A549 (cell line): ENCODE results near the gene SPAG4.

Source experiments
- BHLHE40 ChIP-seq: IDR thresholded peaks from 2 replicates; pipeline ENCODE4 v1.6.1; 2012; ENCODE audit warnings: low read depth, low read length, inconsistent platforms
- ELK1 ChIP-seq: fragments of 150-350 bp; IDR thresholded peaks from 2 replicates; pipeline ENCODE4 v1.6.1; 2014; ENCODE audit warnings: low read depth, mild to moderate bottlenecking, low read length
- EP300 ChIP-seq, 2 experiments: fragments of >200 bp; sonication (Bioruptor Twin); formaldehyde crosslinking; IDR thresholded peaks; 2 replicates in 1 of 2; 3 replicates in 1 of 2; pipeline ENCODE4 v1.6.1; 2016 to 2017
- FOSB ChIP-seq: fragments of 250-450 bp; sonication (Bioruptor Pico); IDR thresholded peaks from 2 replicates; pipeline ENCODE4 v1.5.0; 2020; ENCODE audit warnings: mild to moderate bottlenecking, moderate library complexity
- FOSL2 ChIP-seq, 2 experiments: fragments of 450-650 bp in 1 of 2; fragments of >200 bp in 1 of 2; sonication (Bioruptor Twin) in 1 of 2; formaldehyde crosslinking; IDR thresholded peaks; 2 replicates each; pipeline versions ENCODE4 v1.5.0 to v1.6.1; 2016 to 2020; ENCODE audit warnings: mild to moderate bottlenecking in 1 of 2, moderate library complexity in 1 of 2
- MAX ChIP-seq: IDR thresholded peaks from 2 replicates; pipeline ENCODE4 v1.6.1; 2012
- POLR2AphosphoS2 ChIP-seq: conservative IDR thresholded peaks from 2 replicates; pipeline ENCODE4 v1.6.1; 2012; ENCODE audit warnings: low read length, improper control_type of control experiment, inconsistent platforms
- SMC3 ChIP-seq: fragments of >200 bp; sonication (Bioruptor Twin); formaldehyde crosslinking; IDR thresholded peaks from 3 replicates; pipeline ENCODE4 v1.6.1; 2018; ENCODE audit warnings: inconsistent platforms
- USF2 ChIP-seq: fragments of 450-650 bp; IDR thresholded peaks from 2 replicates; pipeline ENCODE4 v1.6.1; 2014; ENCODE audit warnings: antibody characterized with exemption
- TF ChIP-seq, protein P1 (sequence below): fragments of >200 bp; sonication (Bioruptor Twin); formaldehyde crosslinking; IDR thresholded peaks from 3 replicates; pipeline ENCODE4 v1.6.1; 2016
- TF ChIP-seq, protein P2 (sequence below): fragments of >200 bp; sonication (Bioruptor Twin); formaldehyde crosslinking; IDR thresholded peaks from 3 replicates; pipeline ENCODE4 v1.5.1; 2016
- TF ChIP-seq, protein P3 (sequence below): IDR thresholded peaks from 2 replicates; pipeline ENCODE4 v1.6.1; 2012

- TF ChIP-seq, protein P1, sequence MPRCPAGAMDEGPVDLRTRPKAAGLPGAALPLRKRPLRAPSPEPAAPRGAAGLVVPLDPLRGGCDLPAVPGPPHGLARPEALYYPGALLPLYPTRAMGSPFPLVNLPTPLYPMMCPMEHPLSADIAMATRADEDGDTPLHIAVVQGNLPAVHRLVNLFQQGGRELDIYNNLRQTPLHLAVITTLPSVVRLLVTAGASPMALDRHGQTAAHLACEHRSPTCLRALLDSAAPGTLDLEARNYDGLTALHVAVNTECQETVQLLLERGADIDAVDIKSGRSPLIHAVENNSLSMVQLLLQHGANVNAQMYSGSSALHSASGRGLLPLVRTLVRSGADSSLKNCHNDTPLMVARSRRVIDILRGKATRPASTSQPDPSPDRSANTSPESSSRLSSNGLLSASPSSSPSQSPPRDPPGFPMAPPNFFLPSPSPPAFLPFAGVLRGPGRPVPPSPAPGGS = no peak
- TF ChIP-seq, protein P2, sequence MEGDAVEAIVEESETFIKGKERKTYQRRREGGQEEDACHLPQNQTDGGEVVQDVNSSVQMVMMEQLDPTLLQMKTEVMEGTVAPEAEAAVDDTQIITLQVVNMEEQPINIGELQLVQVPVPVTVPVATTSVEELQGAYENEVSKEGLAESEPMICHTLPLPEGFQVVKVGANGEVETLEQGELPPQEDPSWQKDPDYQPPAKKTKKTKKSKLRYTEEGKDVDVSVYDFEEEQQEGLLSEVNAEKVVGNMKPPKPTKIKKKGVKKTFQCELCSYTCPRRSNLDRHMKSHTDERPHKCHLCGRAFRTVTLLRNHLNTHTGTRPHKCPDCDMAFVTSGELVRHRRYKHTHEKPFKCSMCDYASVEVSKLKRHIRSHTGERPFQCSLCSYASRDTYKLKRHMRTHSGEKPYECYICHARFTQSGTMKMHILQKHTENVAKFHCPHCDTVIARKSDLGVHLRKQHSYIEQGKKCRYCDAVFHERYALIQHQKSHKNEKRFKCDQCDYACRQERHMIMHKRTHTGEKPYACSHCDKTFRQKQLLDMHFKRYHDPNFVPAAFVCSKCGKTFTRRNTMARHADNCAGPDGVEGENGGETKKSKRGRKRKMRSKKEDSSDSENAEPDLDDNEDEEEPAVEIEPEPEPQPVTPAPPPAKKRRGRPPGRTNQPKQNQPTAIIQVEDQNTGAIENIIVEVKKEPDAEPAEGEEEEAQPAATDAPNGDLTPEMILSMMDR = no peak
- TF ChIP-seq POLR2AphosphoS2 = no peak
- no peak for TF ChIP-seq ELK1
- TF ChIP-seq USF2 = no peak
- TF ChIP-seq, protein P3, sequence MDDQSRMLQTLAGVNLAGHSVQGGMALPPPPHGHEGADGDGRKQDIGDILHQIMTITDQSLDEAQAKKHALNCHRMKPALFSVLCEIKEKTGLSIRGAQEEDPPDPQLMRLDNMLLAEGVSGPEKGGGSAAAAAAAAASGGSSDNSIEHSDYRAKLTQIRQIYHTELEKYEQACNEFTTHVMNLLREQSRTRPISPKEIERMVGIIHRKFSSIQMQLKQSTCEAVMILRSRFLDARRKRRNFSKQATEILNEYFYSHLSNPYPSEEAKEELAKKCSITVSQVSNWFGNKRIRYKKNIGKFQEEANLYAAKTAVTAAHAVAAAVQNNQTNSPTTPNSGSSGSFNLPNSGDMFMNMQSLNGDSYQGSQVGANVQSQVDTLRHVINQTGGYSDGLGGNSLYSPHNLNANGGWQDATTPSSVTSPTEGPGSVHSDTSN = no peak
- TF ChIP-seq FOSL2 (IDR thresholded peaks at IDR 0.05) = no peak
- TF ChIP-seq FOSL2 (CRISPR knock-in tag; IDR thresholded peaks at IDR 0.05) = no peak
- TF ChIP-seq EP300 (IDR thresholded peaks at IDR 0.05) = no peak
- no peak for TF ChIP-seq MAX
- TF ChIP-seq FOSB (CRISPR knock-in tag) = no peak
- TF ChIP-seq SMC3 = no peak
- TF ChIP-seq BHLHE40 = no peak
Observed at GRCh38 chr20:35572838-35573237, 42.8 kb upstream of the SPAG4 start.
